ENCODE measurements around the gene NOL3.
A peak's percentile ranks its signal among the peaks of the same experiment; 100 is the strongest.

The NOL3 gene

DNA sequence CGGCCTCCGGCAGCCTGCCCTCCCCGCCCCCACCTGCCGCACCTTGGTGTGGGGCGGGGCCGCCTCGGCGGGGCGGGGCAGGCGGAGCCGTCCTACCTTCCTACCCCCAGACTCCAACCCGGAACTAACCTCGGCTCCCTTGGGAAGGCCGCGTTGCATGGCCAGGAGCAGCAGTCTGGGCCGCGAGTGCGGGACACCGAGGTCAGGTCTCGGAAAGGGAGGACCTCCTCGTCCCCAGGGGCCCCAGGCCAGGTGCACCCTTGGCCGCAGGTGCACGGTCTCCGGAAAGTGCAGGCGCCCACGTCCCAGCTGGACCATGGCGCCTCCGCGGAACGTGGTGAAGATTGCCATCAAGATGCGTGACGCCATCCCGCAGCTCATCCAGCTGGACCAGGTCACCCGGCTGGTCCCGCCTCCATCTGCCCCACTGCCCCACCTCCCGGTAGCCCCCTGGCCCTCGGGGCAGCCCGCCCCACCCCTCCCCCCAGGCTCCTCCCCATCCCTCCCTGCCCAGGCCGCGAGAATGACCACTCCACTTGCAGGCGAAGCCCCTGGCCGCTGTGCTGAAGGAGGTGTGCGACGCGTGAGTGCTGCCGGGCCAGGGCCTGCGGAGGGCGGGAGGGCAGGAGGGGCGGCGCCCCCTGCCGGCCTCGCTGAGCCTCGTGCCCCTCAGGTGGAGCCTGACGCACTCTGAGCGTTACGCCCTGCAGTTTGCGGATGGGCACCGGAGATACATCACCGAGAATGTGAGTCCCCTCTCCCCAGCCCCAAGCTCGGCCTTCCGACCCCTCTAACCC, 28.9 kb downstream of the NOL3 start, which contains the start of gene ELMO3:
Gene ELMO3 (plus strand): TSS at position 121 of the 797 bp plus-strand sequence. CDS start 196 bp downstream, at position 317.
- TF ChIP-seq, protein P1, sequence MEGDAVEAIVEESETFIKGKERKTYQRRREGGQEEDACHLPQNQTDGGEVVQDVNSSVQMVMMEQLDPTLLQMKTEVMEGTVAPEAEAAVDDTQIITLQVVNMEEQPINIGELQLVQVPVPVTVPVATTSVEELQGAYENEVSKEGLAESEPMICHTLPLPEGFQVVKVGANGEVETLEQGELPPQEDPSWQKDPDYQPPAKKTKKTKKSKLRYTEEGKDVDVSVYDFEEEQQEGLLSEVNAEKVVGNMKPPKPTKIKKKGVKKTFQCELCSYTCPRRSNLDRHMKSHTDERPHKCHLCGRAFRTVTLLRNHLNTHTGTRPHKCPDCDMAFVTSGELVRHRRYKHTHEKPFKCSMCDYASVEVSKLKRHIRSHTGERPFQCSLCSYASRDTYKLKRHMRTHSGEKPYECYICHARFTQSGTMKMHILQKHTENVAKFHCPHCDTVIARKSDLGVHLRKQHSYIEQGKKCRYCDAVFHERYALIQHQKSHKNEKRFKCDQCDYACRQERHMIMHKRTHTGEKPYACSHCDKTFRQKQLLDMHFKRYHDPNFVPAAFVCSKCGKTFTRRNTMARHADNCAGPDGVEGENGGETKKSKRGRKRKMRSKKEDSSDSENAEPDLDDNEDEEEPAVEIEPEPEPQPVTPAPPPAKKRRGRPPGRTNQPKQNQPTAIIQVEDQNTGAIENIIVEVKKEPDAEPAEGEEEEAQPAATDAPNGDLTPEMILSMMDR (IDR thresholded peaks at IDR 0.05; ENCODE audit: low read depth, low read length, missing control alignments) = peak; percentile 36
- H3K4me3 ChIP-seq (replicated peaks; ENCODE audit: low read depth, low read length) = no peak within 1 kb of the TSS
- DNase-seq (ENCODE audit: extremely low read depth, low read depth) = no peak

DNA sequence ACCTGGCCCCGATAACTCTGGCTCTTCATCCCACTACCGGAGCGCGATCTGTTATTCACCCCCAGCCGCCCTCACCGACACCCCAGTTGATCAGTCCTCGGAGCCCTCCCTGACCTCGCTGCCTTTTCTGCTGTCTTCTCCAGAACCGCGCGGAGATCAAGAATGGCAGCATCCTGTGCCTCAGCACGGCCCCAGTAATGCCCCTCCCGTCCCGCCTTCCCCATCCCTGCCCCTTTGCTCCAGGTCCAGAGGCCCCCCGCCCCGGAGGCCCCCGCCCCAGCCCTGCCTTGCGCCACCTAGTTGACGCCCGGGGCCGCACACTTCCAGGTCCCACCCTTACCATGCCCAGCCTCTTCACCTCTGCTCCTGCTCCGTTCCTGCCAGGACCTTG, 29.5 kb downstream of the NOL3 start:
- no peak for DNase-seq (ENCODE audit: extremely low read depth, low read depth)
- TF ChIP-seq, protein P1 (IDR thresholded peaks at IDR 0.05; ENCODE audit: low read depth, low read length, missing control alignments) = no peak
- H3K4me3 ChIP-seq (replicated peaks; ENCODE audit: low read depth, low read length) = no peak overlapping the region

DNA sequence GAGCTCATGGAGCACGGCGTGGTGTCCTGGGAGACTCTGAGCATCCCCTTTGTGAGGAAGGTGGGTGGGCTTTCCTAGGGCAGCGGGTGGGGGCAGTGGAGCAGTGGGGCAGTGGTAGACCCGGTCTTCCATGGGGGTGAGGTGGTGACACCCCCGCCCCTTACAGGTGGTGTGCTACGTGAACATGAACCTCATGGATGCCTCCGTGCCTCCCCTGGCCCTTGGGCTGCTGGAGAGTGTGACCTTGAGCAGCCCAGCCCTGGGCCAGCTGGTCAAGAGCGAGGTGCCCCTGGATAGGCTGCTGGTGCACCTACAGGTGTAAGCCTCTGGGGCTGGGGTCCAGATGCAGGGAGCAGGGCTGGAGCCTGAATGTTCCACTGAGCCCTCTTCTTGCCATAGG, 30.2 kb downstream of the NOL3 start:
- DNase-seq (ENCODE audit: extremely low read depth, low read depth) = no peak
- H3K4me3 ChIP-seq (replicated peaks; ENCODE audit: low read depth, low read length) = no peak overlapping the region
- TF ChIP-seq, protein P1 (IDR thresholded peaks at IDR 0.05; ENCODE audit: low read depth, low read length, missing control alignments) = no peak

DNA sequence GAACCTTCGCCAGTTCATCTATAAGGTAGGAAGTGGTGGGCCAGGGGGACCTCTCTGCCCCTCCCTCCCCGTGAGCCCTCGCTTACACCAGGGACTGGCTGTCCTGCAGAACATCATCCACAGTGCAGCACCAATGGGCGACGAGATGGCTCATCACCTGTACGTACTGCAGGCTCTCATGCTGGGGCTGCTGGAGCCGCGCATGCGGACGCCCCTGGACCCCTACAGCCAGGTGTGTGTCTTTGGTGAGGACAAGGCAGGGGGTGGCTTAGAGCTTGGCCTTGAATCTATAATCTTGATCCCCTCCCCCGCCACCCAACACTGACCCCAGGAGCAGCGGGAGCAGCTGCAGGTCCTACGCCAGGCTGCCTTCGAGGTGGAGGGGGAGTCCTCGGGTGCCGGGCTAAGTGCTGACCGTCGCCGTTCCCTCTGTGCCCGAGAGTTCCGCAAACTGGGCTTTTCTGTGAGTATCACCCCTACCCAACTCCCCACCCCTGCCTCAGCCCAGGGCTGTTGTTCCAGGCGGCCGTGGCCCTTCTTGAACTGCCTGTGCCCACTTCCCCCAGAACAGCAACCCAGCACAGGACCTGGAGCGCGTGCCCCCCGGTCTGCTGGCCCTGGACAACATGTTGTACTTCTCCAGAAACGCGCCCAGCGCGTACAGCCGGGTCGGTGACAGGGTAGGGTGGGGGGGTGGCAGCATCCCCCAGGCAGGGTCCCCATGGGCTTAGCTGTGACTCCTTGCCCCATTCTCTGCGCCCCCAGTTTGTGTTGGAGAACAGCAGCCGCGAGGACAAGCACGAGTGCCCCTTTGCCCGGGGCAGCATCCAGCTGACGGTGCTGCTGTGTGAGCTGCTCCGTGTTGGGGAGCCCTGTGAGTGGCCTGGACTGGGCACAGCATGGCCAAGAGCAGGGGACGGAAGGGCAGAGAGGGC, 31.3 kb downstream of the NOL3 start:
- no peak overlapping the region for H3K4me3 ChIP-seq (replicated peaks; ENCODE audit: low read depth, low read length)
- DNase-seq (ENCODE audit: extremely low read depth, low read depth) = no peak
- TF ChIP-seq, protein P1 (IDR thresholded peaks at IDR 0.05; ENCODE audit: low read depth, low read length, missing control alignments) = no peak

DNA sequence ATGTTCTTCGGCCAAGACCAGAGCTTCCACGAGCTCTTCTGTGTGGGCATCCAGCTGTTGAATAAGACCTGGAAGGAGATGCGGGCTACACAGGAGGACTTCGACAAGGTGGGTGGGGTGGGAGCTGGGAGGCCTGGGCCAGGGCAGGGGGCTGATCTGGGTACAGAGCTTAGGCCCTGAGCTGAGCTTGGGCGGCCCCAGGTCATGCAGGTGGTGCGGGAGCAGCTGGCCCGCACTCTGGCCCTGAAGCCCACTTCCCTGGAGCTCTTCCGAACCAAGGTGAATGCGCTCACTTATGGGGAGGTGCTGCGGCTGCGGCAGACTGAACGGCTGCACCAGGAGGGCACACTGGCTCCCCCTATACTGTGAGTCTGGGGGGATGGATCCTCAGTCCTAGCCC, 32.1 kb downstream of the NOL3 start:
- no peak overlapping the region for H3K4me3 ChIP-seq (replicated peaks; ENCODE audit: low read depth, low read length)
- TF ChIP-seq, protein P1 (IDR thresholded peaks at IDR 0.05; ENCODE audit: low read depth, low read length, missing control alignments) = no peak
- DNase-seq (ENCODE audit: extremely low read depth, low read depth) = no peak

DNA sequence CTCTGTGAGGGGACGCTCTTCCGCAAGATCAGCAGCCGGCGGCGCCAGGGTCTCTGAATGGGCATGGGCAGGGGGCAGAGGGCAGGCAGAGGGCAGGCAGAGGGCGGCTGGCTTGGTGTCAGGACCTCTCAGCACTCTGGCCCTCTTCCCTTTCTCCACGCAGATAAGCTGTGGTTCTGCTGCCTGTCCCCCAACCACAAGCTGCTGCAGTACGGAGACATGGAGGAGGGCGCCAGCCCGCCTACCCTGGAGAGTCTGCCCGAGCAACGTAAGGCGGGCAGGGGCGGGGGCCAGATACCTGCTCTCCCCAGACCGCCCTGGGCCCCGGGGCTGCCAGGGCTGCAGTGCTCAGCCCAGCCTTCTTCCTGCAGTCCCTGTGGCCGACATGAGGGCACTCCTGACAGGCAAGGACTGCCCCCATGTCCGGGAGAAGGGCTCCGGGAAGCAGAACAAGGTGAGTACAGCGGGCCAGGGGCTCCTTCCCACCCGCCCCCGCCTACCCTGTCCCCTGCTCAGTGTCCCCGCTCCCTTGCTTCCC, 32.7 kb downstream of the NOL3 start:
- no peak for DNase-seq (ENCODE audit: extremely low read depth, low read depth)
- TF ChIP-seq, protein P1 (IDR thresholded peaks at IDR 0.05; ENCODE audit: low read depth, low read length, missing control alignments) = no peak
- H3K4me3 ChIP-seq (replicated peaks; ENCODE audit: low read depth, low read length) = no peak overlapping the region

Data from HFF-Myc (cell line).